ENCODE data around the gene CPPED1.
A peak's percentile ranks its signal among the peaks of the same experiment; 100 is the strongest.
"Not testable (repeated sequence)": the region's sequence is repeated elsewhere in the genome, so short reads cannot be mapped to it uniquely, and the experiment has no call there.

Gene CPPED1

GRCh38 chr16:12811441-12812383 is 8.0 kb upstream of the CPPED1 start:
- 0 out of 2 replicates have a peak, but pooled peaks cover 4% of the 10 kb centered on the region for H3K9me3 ChIP-seq (ENCODE audit: insufficient read depth, low read length)
- TF ChIP-seq ZNF274 (IDR thresholded peaks at IDR 0.05; ENCODE audit: low read depth, low read length): no peak
- no peak for TF ChIP-seq SUZ12 (IDR thresholded peaks at IDR 0.05; ENCODE audit: extremely low read depth, insufficient read depth, insufficient read length)
- TF ChIP-seq YY1 (IDR thresholded peaks at IDR 0.05; ENCODE audit: insufficient read depth, insufficient read length): no peak
- H3K36me3 ChIP-seq (ENCODE audit: insufficient read depth, insufficient read length, low read length): no peaks in the 10 kb centered on the region
- H3K4me1 ChIP-seq (ENCODE audit: insufficient read depth, insufficient read length): no peaks in the 10 kb centered on the region
- no peaks in the 10 kb centered on the region for H3K27me3 ChIP-seq (ENCODE audit: insufficient read depth, insufficient read length)
- H3K9ac ChIP-seq (ENCODE audit: insufficient read length, low read depth): no peak overlapping the region
- H3K4me3 ChIP-seq (ENCODE audit: insufficient read length, low read depth): no peak overlapping the region
- no peak for DNase-seq (ENCODE audit: low read depth, low spot score)

- no peak overlapping the region for H3K9ac ChIP-seq (ENCODE audit: insufficient read length, low read depth)
- TF ChIP-seq SUZ12 (IDR thresholded peaks at IDR 0.05; ENCODE audit: extremely low read depth, insufficient read depth, insufficient read length) (no peak), YY1 (IDR thresholded peaks at IDR 0.05; ENCODE audit: insufficient read depth, insufficient read length) (no peak), ZNF274 (IDR thresholded peaks at IDR 0.05; ENCODE audit: low read depth, low read length) (no peak)
- no peaks in the 10 kb centered on the region for H3K9me3 ChIP-seq (ENCODE audit: insufficient read depth, low read length)
- no peak overlapping the region for H3K4me3 ChIP-seq (ENCODE audit: insufficient read length, low read depth)
- peaks cover 4% of the 10 kb centered on the region for H3K4me1 ChIP-seq (ENCODE audit: insufficient read depth, insufficient read length)
- H3K27me3 ChIP-seq (ENCODE audit: insufficient read depth, insufficient read length): no peaks in the 10 kb centered on the region
- no peaks in the 10 kb centered on the region for H3K36me3 ChIP-seq (ENCODE audit: insufficient read depth, insufficient read length, low read length)
- DNase-seq (ENCODE audit: low read depth, low spot score): no peak
These were observed 1.4 kb upstream of the CPPED1 start for GRCh38 chr16:12805066-12805465.

GRCh38 chr16:12804395-12804794 is 708 bp upstream of the CPPED1 start:
- no peaks in the 10 kb centered on the region for H3K36me3 ChIP-seq (ENCODE audit: insufficient read depth, insufficient read length, low read length)
- peaks cover 4% of the 10 kb centered on the region for H3K4me1 ChIP-seq (ENCODE audit: insufficient read depth, insufficient read length)
- no peak overlapping the region for H3K9ac ChIP-seq (ENCODE audit: insufficient read length, low read depth)
- TF ChIP-seq ZNF274 (IDR thresholded peaks at IDR 0.05; ENCODE audit: low read depth, low read length): no peak
- TF ChIP-seq YY1 (IDR thresholded peaks at IDR 0.05; ENCODE audit: insufficient read depth, insufficient read length): no peak
- TF ChIP-seq SUZ12 (IDR thresholded peaks at IDR 0.05; ENCODE audit: extremely low read depth, insufficient read depth, insufficient read length): no peak
- H3K9me3 ChIP-seq (ENCODE audit: insufficient read depth, low read length): no peaks in the 10 kb centered on the region
- DNase-seq (ENCODE audit: low read depth, low spot score): no peak
- H3K4me3 ChIP-seq (ENCODE audit: insufficient read length, low read depth): peak overlapping the region; percentile 98
- no peaks in the 10 kb centered on the region for H3K27me3 ChIP-seq (ENCODE audit: insufficient read depth, insufficient read length)

- Histone ChIP-seq H3K9me3 (ENCODE audit: insufficient read depth, low read length) (no peaks in the 10 kb centered on the region), H3K27me3 (ENCODE audit: insufficient read depth, insufficient read length) (no peaks in the 10 kb centered on the region), H3K9ac (ENCODE audit: insufficient read length, low read depth) (peak overlapping the region; percentile 88), H3K36me3 (ENCODE audit: insufficient read depth, insufficient read length, low read length) (no peaks in the 10 kb centered on the region), H3K4me1 (ENCODE audit: insufficient read depth, insufficient read length) (peaks cover 4% of the 10 kb centered on the region), H3K4me3 (ENCODE audit: insufficient read length, low read depth) (peak overlapping the region; percentile 98)
- no peak for DNase-seq (ENCODE audit: low read depth, low spot score)
- TF ChIP-seq YY1 (IDR thresholded peaks at IDR 0.05; ENCODE audit: insufficient read depth, insufficient read length) (no peak), ZNF274 (IDR thresholded peaks at IDR 0.05; ENCODE audit: low read depth, low read length) (no peak), SUZ12 (IDR thresholded peaks at IDR 0.05; ENCODE audit: extremely low read depth, insufficient read depth, insufficient read length) (no peak)
These were observed 1.0 kb downstream of the CPPED1 start for GRCh38 chr16:12802661-12803060.

- H3K9ac ChIP-seq (ENCODE audit: insufficient read length, low read depth): no peak overlapping the region
- no peaks in the 10 kb centered on the region for H3K36me3 ChIP-seq (ENCODE audit: insufficient read depth, insufficient read length, low read length)
- no peak overlapping the region for H3K4me3 ChIP-seq (ENCODE audit: insufficient read length, low read depth)
- TF ChIP-seq YY1 (IDR thresholded peaks at IDR 0.05; ENCODE audit: insufficient read depth, insufficient read length) (no peak), SUZ12 (IDR thresholded peaks at IDR 0.05; ENCODE audit: extremely low read depth, insufficient read depth, insufficient read length) (no peak), ZNF274 (IDR thresholded peaks at IDR 0.05; ENCODE audit: low read depth, low read length) (no peak)
- H3K9me3 ChIP-seq (ENCODE audit: insufficient read depth, low read length): no peaks in the 10 kb centered on the region
- peaks cover 4% of the 10 kb centered on the region for H3K4me1 ChIP-seq (ENCODE audit: insufficient read depth, insufficient read length)
- no peak for DNase-seq (ENCODE audit: low read depth, low spot score)
- no peaks in the 10 kb centered on the region for H3K27me3 ChIP-seq (ENCODE audit: insufficient read depth, insufficient read length)
These were observed 1.6 kb downstream of the CPPED1 start for GRCh38 chr16:12802048-12802447.

- Histone ChIP-seq H3K9ac (ENCODE audit: insufficient read length, low read depth) (no peak overlapping the region), H3K27me3 (ENCODE audit: insufficient read depth, insufficient read length) (no peaks in the 10 kb centered on the region), H3K9me3 (ENCODE audit: insufficient read depth, low read length) (no peaks in the 10 kb centered on the region), H3K4me1 (ENCODE audit: insufficient read depth, insufficient read length) (peaks cover 4% of the 10 kb centered on the region), H3K4me3 (ENCODE audit: insufficient read length, low read depth) (no peak overlapping the region), H3K36me3 (ENCODE audit: insufficient read depth, insufficient read length, low read length) (no peaks in the 10 kb centered on the region)
- DNase-seq (ENCODE audit: low read depth, low spot score): no peak
- TF ChIP-seq YY1 (IDR thresholded peaks at IDR 0.05; ENCODE audit: insufficient read depth, insufficient read length) (no peak), ZNF274 (IDR thresholded peaks at IDR 0.05; ENCODE audit: low read depth, low read length) (no peak), SUZ12 (IDR thresholded peaks at IDR 0.05; ENCODE audit: extremely low read depth, insufficient read depth, insufficient read length) (no peak)
These were observed 2.1 kb downstream of the CPPED1 start for GRCh38 chr16:12801511-12802042.

GRCh38 chr16:12800817-12801216 is 2.9 kb downstream of the CPPED1 start:
- no peak for DNase-seq (ENCODE audit: low read depth, low spot score)
- Histone ChIP-seq H3K36me3 (ENCODE audit: insufficient read depth, insufficient read length, low read length) (no peaks in the 10 kb centered on the region), H3K9ac (ENCODE audit: insufficient read length, low read depth) (no peak overlapping the region), H3K4me3 (ENCODE audit: insufficient read length, low read depth) (no peak overlapping the region), H3K27me3 (ENCODE audit: insufficient read depth, insufficient read length) (no peaks in the 10 kb centered on the region), H3K4me1 (ENCODE audit: insufficient read depth, insufficient read length) (peaks cover 4% of the 10 kb centered on the region), H3K9me3 (ENCODE audit: insufficient read depth, low read length) (no peaks in the 10 kb centered on the region)
- TF ChIP-seq SUZ12 (IDR thresholded peaks at IDR 0.05; ENCODE audit: extremely low read depth, insufficient read depth, insufficient read length) (no peak), YY1 (IDR thresholded peaks at IDR 0.05; ENCODE audit: insufficient read depth, insufficient read length) (no peak), ZNF274 (IDR thresholded peaks at IDR 0.05; ENCODE audit: low read depth, low read length) (no peak)

- H3K4me1 ChIP-seq (ENCODE audit: insufficient read depth, insufficient read length): not testable (repeated sequence)
These were observed 3.7 kb downstream of the CPPED1 start for GRCh38 chr16:12799996-12800395.

More at GRCh38 chr16:12799996-12800395, 3.7 kb downstream of the CPPED1 start:
- not testable (repeated sequence) for H3K27me3 ChIP-seq (ENCODE audit: insufficient read depth, insufficient read length); H3K36me3 ChIP-seq (ENCODE audit: insufficient read depth, insufficient read length, low read length); H3K9ac ChIP-seq (ENCODE audit: insufficient read length, low read depth); DNase-seq (ENCODE audit: low read depth, low spot score); H3K9me3 ChIP-seq (ENCODE audit: insufficient read depth, low read length); H3K4me3 ChIP-seq (ENCODE audit: insufficient read length, low read depth)
